ENCODE measurements around the gene ATG3.
A peak's percentile ranks its signal among the peaks of the same experiment; 100 is the strongest.

The ATG3 gene

DNA sequence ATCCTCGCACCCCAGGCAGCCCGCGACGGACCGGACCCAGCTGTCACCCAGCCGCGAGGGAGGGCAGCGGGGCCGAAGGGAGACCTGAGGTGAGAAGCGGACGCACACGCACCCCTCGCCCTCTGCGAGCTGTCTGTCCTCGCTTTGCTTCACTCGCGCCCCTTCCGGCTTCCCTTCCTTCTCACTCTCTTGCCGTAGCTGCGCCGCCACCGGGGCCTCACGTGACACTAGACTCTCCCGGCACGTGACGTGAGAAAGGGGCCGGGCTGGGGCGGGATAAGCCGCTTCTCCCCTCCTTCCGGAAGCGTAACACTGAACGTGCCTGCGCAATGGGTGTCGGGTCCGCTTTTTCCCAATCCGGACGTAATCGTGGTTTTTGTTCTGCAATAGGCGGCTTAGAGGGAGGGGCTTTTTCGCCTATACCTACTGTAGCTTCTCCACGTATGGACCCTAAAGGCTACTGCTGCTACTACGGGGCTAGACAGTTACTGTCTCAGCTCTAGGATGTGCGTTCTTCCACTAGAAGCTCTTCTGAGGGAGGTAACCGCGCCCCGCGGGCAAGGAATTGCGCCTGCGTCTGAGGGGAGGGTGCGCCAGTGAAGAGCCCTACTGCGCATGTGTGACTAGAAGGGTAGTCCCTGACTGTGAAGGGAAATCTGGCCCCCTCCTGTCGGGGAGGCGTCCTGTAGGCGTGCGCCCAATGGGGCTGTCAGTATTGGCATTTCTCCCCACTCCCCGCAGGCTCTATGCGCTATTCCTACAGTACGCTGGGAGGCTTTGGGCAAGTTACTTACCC, at the start of gene ATG3, which contains the start of gene SLC35A5 (continued):
- TF ChIP-seq, protein P1, sequence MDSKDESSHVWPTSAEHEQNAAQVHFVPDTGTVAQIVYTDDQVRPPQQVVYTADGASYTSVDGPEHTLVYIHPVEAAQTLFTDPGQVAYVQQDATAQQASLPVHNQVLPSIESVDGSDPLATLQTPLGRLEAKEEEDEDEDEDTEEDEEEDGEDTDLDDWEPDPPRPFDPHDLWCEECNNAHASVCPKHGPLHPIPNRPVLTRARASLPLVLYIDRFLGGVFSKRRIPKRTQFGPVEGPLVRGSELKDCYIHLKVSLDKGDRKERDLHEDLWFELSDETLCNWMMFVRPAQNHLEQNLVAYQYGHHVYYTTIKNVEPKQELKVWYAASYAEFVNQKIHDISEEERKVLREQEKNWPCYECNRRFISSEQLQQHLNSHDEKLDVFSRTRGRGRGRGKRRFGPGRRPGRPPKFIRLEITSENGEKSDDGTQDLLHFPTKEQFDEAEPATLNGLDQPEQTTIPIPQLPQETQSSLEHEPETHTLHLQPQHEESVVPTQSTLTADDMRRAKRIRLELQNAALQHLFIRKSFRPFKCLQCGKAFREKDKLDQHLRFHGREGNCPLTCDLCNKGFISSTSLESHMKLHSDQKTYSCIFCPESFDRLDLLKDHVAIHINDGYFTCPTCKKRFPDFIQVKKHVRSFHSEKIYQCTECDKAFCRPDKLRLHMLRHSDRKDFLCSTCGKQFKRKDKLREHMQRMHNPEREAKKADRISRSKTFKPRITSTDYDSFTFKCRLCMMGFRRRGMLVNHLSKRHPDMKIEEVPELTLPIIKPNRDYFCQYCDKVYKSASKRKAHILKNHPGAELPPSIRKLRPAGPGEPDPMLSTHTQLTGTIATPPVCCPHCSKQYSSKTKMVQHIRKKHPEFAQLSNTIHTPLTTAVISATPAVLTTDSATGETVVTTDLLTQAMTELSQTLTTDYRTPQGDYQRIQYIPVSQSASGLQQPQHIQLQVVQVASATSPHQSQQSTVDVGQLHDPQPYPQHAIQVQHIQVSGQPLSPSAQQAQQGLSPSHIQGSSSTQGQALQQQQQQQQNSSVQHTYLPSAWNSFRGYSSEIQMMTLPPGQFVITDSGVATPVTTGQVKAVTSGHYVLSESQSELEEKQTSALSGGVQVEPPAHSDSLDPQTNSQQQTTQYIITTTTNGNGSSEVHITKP (tag by site-specific recombination; IDR thresholded peaks at IDR 0.05): peak; percentile 73
- TF ChIP-seq IKZF3 (tag by site-specific recombination; IDR thresholded peaks at IDR 0.05) (peak; percentile 22; the same call in 1 of the 2 replicates), ZIC2 (tag by site-specific recombination; IDR thresholded peaks at IDR 0.05) (peak; percentile 69), ZNF121 (tag by site-specific recombination; IDR thresholded peaks at IDR 0.05) (no peak), ZNF24 (tag by site-specific recombination; IDR thresholded peaks at IDR 0.05) (peak; percentile 78), ZSCAN23 (tag by site-specific recombination; IDR thresholded peaks at IDR 0.05) (no peak), ZNF366 (tag by site-specific recombination; conservative IDR thresholded peaks at IDR 0.05) (peak; percentile 86), ZNF660 (tag by site-specific recombination; IDR thresholded peaks at IDR 0.05) (no peak; the same call in 1 of the 2 replicates), ZNF521 (tag by site-specific recombination; IDR thresholded peaks at IDR 0.05) (no peak), ZNF623 (tag by site-specific recombination; IDR thresholded peaks at IDR 0.05) (no peak), ZNF776 (tag by site-specific recombination; IDR thresholded peaks at IDR 0.05; ENCODE audit: borderline replicate concordance) (no peak), ZNF202 (tag by site-specific recombination; IDR thresholded peaks at IDR 0.05; ENCODE audit: borderline replicate concordance) (no peak), YY2 (tag by site-specific recombination; IDR thresholded peaks at IDR 0.05) (no peak), ZNF785 (tag by site-specific recombination; IDR thresholded peaks at IDR 0.05) (0 out of 2 replicates have a peak, but pooled peaks have one; percentile 54), ZNF629 (tag by site-specific recombination; IDR thresholded peaks at IDR 0.05) (peak; percentile 86), SP2 (tag by site-specific recombination; IDR thresholded peaks at IDR 0.05) (peak; percentile 77), GFI1B (tag by site-specific recombination; IDR thresholded peaks at IDR 0.05) (no peak), OVOL3 (tag by site-specific recombination; IDR thresholded peaks at IDR 0.05) (peak; percentile 10; the same call in 1 of the 2 replicates)
- TF ChIP-seq, protein P2, sequence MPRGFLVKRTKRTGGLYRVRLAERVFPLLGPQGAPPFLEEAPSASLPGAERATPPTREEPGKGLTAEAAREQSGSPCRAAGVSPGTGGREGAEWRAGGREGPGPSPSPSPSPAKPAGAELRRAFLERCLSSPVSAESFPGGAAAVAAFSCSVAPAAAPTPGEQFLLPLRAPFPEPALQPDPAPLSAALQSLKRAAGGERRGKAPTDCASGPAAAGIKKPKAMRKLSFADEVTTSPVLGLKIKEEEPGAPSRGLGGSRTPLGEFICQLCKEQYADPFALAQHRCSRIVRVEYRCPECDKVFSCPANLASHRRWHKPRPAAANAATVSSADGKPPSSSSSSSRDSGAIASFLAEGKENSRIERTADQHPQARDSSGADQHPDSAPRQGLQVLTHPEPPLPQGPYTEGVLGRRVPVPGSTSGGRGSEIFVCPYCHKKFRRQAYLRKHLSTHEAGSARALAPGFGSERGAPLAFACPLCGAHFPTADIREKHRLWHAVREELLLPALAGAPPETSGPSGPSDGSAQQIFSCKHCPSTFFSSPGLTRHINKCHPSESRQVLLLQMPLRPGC (tag by site-specific recombination; IDR thresholded peaks at IDR 0.05): peak; percentile 75; the same call in 1 of the 2 replicates
- TF ChIP-seq, protein P3, sequence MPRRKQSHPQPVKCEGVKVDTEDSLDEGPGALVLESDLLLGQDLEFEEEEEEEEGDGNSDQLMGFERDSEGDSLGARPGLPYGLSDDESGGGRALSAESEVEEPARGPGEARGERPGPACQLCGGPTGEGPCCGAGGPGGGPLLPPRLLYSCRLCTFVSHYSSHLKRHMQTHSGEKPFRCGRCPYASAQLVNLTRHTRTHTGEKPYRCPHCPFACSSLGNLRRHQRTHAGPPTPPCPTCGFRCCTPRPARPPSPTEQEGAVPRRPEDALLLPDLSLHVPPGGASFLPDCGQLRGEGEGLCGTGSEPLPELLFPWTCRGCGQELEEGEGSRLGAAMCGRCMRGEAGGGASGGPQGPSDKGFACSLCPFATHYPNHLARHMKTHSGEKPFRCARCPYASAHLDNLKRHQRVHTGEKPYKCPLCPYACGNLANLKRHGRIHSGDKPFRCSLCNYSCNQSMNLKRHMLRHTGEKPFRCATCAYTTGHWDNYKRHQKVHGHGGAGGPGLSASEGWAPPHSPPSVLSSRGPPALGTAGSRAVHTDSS (tag by site-specific recombination; IDR thresholded peaks at IDR 0.05): no peak
- TF ChIP-seq, protein P4, sequence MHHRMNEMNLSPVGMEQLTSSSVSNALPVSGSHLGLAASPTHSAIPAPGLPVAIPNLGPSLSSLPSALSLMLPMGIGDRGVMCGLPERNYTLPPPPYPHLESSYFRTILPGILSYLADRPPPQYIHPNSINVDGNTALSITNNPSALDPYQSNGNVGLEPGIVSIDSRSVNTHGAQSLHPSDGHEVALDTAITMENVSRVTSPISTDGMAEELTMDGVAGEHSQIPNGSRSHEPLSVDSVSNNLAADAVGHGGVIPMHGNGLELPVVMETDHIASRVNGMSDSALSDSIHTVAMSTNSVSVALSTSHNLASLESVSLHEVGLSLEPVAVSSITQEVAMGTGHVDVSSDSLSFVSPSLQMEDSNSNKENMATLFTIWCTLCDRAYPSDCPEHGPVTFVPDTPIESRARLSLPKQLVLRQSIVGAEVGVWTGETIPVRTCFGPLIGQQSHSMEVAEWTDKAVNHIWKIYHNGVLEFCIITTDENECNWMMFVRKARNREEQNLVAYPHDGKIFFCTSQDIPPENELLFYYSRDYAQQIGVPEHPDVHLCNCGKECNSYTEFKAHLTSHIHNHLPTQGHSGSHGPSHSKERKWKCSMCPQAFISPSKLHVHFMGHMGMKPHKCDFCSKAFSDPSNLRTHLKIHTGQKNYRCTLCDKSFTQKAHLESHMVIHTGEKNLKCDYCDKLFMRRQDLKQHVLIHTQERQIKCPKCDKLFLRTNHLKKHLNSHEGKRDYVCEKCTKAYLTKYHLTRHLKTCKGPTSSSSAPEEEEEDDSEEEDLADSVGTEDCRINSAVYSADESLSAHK (tag by site-specific recombination; IDR thresholded peaks at IDR 0.05): no peak
- TF ChIP-seq, protein P5, sequence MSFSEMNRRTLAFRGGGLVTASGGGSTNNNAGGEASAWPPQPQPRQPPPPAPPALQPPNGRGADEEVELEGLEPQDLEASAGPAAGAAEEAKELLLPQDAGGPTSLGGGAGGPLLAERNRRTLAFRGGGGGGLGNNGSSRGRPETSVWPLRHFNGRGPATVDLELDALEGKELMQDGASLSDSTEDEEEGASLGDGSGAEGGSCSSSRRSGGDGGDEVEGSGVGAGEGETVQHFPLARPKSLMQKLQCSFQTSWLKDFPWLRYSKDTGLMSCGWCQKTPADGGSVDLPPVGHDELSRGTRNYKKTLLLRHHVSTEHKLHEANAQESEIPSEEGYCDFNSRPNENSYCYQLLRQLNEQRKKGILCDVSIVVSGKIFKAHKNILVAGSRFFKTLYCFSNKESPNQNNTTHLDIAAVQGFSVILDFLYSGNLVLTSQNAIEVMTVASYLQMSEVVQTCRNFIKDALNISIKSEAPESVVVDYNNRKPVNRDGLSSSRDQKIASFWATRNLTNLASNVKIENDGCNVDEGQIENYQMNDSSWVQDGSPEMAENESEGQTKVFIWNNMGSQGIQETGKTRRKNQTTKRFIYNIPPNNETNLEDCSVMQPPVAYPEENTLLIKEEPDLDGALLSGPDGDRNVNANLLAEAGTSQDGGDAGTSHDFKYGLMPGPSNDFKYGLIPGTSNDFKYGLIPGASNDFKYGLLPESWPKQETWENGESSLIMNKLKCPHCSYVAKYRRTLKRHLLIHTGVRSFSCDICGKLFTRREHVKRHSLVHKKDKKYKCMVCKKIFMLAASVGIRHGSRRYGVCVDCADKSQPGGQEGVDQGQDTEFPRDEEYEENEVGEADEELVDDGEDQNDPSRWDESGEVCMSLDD (tag by site-specific recombination; IDR thresholded peaks at IDR 0.05): peak; percentile 86
- TF ChIP-seq, protein P6, sequence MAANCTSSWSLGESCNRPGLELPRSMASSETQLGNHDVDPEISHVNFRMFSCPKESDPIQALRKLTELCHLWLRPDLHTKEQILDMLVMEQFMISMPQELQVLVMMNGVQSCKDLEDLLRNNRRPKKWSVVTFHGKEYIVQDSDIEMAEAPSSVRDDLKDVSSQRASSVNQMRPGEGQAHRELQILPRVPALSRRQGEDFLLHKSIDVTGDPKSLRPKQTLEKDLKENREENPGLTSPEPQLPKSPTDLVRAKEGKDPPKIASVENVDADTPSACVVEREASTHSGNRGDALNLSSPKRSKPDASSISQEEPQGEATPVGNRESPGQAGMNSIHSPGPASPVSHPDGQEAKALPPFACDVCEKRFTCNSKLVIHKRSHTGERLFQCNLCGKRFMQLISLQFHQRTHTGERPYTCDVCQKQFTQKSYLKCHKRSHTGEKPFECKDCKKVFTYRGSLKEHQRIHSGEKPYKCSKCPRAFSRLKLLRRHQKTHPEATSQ (tag by site-specific recombination; IDR thresholded peaks at IDR 0.05): no peak
